ENCODE data around the gene SMCO4. TPM values are rescaled to one million over a fixed set of nuclear protein-coding genes. Genes with fewer than 3 reads are reported as not detected.

SMCO4 gene
- total RNA-seq, 3 donors from 2014 or later: 9.3 to 12.0 (median 11.9) TPM

- Mint-ChIP-seq H3K4me1 (ENCODE audit: low read depth) (peaks cover 52% of the 10 kb centered on the region), H3K36me3 (ENCODE audit: insufficient read depth) (no peaks in the 10 kb centered on the region), H3K9me3 (no peaks in the 10 kb centered on the region), H3K4me3 (no peak overlapping the region), H3K27me3 (ENCODE audit: low read depth) (no peaks in the 10 kb centered on the region)
- no peak for DNase-seq
- no peak for ATAC-seq
Observed at GRCh38 chr11:93528757-93529645, 14.2 kb downstream of the SMCO4 start.

- Mint-ChIP-seq H3K9me3 (no peaks in the 10 kb centered on the region), H3K27me3 (ENCODE audit: low read depth) (no peaks in the 10 kb centered on the region), H3K4me1 (ENCODE audit: low read depth) (peaks cover 57% of the 10 kb centered on the region), H3K36me3 (ENCODE audit: insufficient read depth) (no peaks in the 10 kb centered on the region), H3K4me3 (no peak overlapping the region)
- no peak for ATAC-seq
- no peak for DNase-seq
Observed at GRCh38 chr11:93528252-93528651, 14.9 kb downstream of the SMCO4 start.

GRCh38 chr11:93526641-93527583 lies 16.3 kb downstream of the SMCO4 start:
- H3K36me3 Mint-ChIP-seq (ENCODE audit: insufficient read depth): no peaks in the 10 kb centered on the region
- peaks cover 58% of the 10 kb centered on the region for H3K4me1 Mint-ChIP-seq (ENCODE audit: low read depth)
- no peaks in the 10 kb centered on the region for H3K9me3 Mint-ChIP-seq
- no peak for DNase-seq
- no peak for ATAC-seq
- H3K27me3 Mint-ChIP-seq (ENCODE audit: low read depth): no peaks in the 10 kb centered on the region
- no peak overlapping the region for H3K4me3 Mint-ChIP-seq

- no peaks in the 10 kb centered on the region for H3K9me3 Mint-ChIP-seq
- H3K27me3 Mint-ChIP-seq (ENCODE audit: low read depth): no peaks in the 10 kb centered on the region
- ATAC-seq: no peak
- H3K36me3 Mint-ChIP-seq (ENCODE audit: insufficient read depth): no peaks in the 10 kb centered on the region
- DNase-seq: no peak
- no peak overlapping the region for H3K4me3 Mint-ChIP-seq
- H3K4me1 Mint-ChIP-seq (ENCODE audit: low read depth): peaks cover 59% of the 10 kb centered on the region
Observed at GRCh38 chr11:93526346-93526633, 16.9 kb downstream of the SMCO4 start.

- Mint-ChIP-seq H3K4me3 (no peak overlapping the region), H3K36me3 (ENCODE audit: insufficient read depth) (no peaks in the 10 kb centered on the region)
Observed at GRCh38 chr11:93525601-93526345, 17.4 kb downstream of the SMCO4 start.

GRCh38 chr11:93524858-93525257 lies 18.3 kb downstream of the SMCO4 start:
- no peaks in the 10 kb centered on the region for H3K27me3 Mint-ChIP-seq (ENCODE audit: low read depth)
- peaks cover 57% of the 10 kb centered on the region for H3K4me1 Mint-ChIP-seq (ENCODE audit: low read depth)
- no peaks in the 10 kb centered on the region for H3K9me3 Mint-ChIP-seq
- H3K36me3 Mint-ChIP-seq (ENCODE audit: insufficient read depth): no peaks in the 10 kb centered on the region
- peak overlapping the region; percentile 11 for H3K4me3 Mint-ChIP-seq
- no peak for DNase-seq
- no peak for ATAC-seq

More at GRCh38 chr11:93525601-93526345, 17.4 kb downstream of the SMCO4 start:
- ATAC-seq (no peak), DNase-seq (no peak)
- Mint-ChIP-seq H3K4me1 (ENCODE audit: low read depth) (peaks cover 64% of the 10 kb centered on the region), H3K9me3 (no peaks in the 10 kb centered on the region), H3K27me3 (ENCODE audit: low read depth) (no peaks in the 10 kb centered on the region)

GRCh38 chr11:93524173-93524536 lies 19.0 kb downstream of the SMCO4 start:
- ATAC-seq (no peak), DNase-seq (no peak)
- Mint-ChIP-seq H3K4me1 (ENCODE audit: low read depth) (peaks cover 54% of the 10 kb centered on the region), H3K36me3 (ENCODE audit: insufficient read depth) (no peaks in the 10 kb centered on the region), H3K4me3 (peak overlapping the region; percentile 24), H3K9me3 (no peaks in the 10 kb centered on the region), H3K27me3 (ENCODE audit: low read depth) (no peaks in the 10 kb centered on the region)

- Mint-ChIP-seq H3K4me1 (ENCODE audit: low read depth) (peaks cover 37% of the 10 kb centered on the region), H3K36me3 (ENCODE audit: insufficient read depth) (no peaks in the 10 kb centered on the region), H3K9me3 (no peaks in the 10 kb centered on the region), H3K4me3 (no peak overlapping the region), H3K27me3 (ENCODE audit: low read depth) (no peaks in the 10 kb centered on the region)
- ATAC-seq (peak; percentile 27 to 32), DNase-seq (no peak)
Observed at GRCh38 chr11:93520726-93521509, 22.3 kb downstream of the SMCO4 start.

GRCh38 chr11:93519179-93519578 lies 24.0 kb downstream of the SMCO4 start:
- H3K9me3 Mint-ChIP-seq: no peaks in the 10 kb centered on the region
- H3K27me3 Mint-ChIP-seq (ENCODE audit: low read depth): no peaks in the 10 kb centered on the region
- H3K36me3 Mint-ChIP-seq (ENCODE audit: insufficient read depth): no peaks in the 10 kb centered on the region
- no peak for DNase-seq
- H3K4me1 Mint-ChIP-seq (ENCODE audit: low read depth): peaks cover 26% of the 10 kb centered on the region
- H3K4me3 Mint-ChIP-seq: no peak overlapping the region
- ATAC-seq: no peak

- H3K4me1 Mint-ChIP-seq (ENCODE audit: low read depth): peaks cover 21% of the 10 kb centered on the region
- DNase-seq: no peak
- no peak for ATAC-seq
- H3K4me3 Mint-ChIP-seq: no peak overlapping the region
- H3K27me3 Mint-ChIP-seq (ENCODE audit: low read depth): no peaks in the 10 kb centered on the region
- H3K9me3 Mint-ChIP-seq: no peaks in the 10 kb centered on the region
- no peaks in the 10 kb centered on the region for H3K36me3 Mint-ChIP-seq (ENCODE audit: insufficient read depth)
Observed at GRCh38 chr11:93518081-93518480, 25.1 kb downstream of the SMCO4 start.

- no peaks in the 10 kb centered on the region for H3K9me3 Mint-ChIP-seq
- peaks cover 19% of the 10 kb centered on the region for H3K4me1 Mint-ChIP-seq (ENCODE audit: low read depth)
Observed at GRCh38 chr11:93517611-93518010, 25.6 kb downstream of the SMCO4 start.

GRCh38 chr11:93517041-93517440 lies 26.1 kb downstream of the SMCO4 start:
- DNase-seq (no peak), ATAC-seq (no peak)
- Mint-ChIP-seq H3K9me3 (no peaks in the 10 kb centered on the region), H3K36me3 (ENCODE audit: insufficient read depth) (no peaks in the 10 kb centered on the region), H3K27me3 (ENCODE audit: low read depth) (no peaks in the 10 kb centered on the region), H3K4me1 (ENCODE audit: low read depth) (peaks cover 17% of the 10 kb centered on the region), H3K4me3 (no peak overlapping the region)

More at GRCh38 chr11:93517611-93518010, 25.6 kb downstream of the SMCO4 start:
- ATAC-seq (no peak), DNase-seq (no peak)
- Mint-ChIP-seq H3K27me3 (ENCODE audit: low read depth) (no peaks in the 10 kb centered on the region), H3K4me3 (no peak overlapping the region), H3K36me3 (ENCODE audit: insufficient read depth) (no peaks in the 10 kb centered on the region)

- no peaks in the 10 kb centered on the region for H3K36me3 Mint-ChIP-seq (ENCODE audit: insufficient read depth)
- DNase-seq (no peak), ATAC-seq (no peak)
- H3K27me3 Mint-ChIP-seq (ENCODE audit: low read depth): no peaks in the 10 kb centered on the region
- H3K9me3 Mint-ChIP-seq: no peaks in the 10 kb centered on the region
- peaks cover 7% of the 10 kb centered on the region for H3K4me1 Mint-ChIP-seq (ENCODE audit: low read depth)
- H3K4me3 Mint-ChIP-seq: no peak overlapping the region
Observed at GRCh38 chr11:93515441-93516025, 27.7 kb downstream of the SMCO4 start.

All from activated T-cell treated with anti-CD3 and anti-CD28 coated beads, Interleukin-2, amount 50 U/mL, for 4 hours (primary cell).